KMS-11 (cell line): Measurements from ENCODE around the gene PPM1H.

Experiments used
- H2AFZ ChIP-seq: fragments of 200-600 bp; sonication (generic); 2 replicates; pipeline ENCODE4 v1.6.1; 2016; ENCODE audit warnings: antibody characterized with exemption, mixed run types, low read depth
- H3K27ac ChIP-seq: fragments of 200-600 bp; sonication (generic); 2 replicates; pipeline ENCODE4 v1.6.1; 2016; ENCODE audit warnings: mild to moderate bottlenecking, mixed run types
- H3K27me3 ChIP-seq: fragments of 200-600 bp; sonication (generic); 2 replicates; pipeline ENCODE4 v1.6.1; 2017; ENCODE audit warnings: mild to moderate bottlenecking, low read depth, mixed run types, moderate library complexity; ENCODE audit not compliant: insufficient read depth
- H3K36me3 ChIP-seq: fragments of 200-600 bp; sonication (generic); 2 replicates; pipeline ENCODE4 v1.6.1; 2017; ENCODE audit warnings: mild to moderate bottlenecking, mixed run types; ENCODE audit not compliant: insufficient read depth
- H3K4me1 ChIP-seq: fragments of 200-600 bp; sonication (generic); 2 replicates; pipeline ENCODE4 v1.6.1; 2016; ENCODE audit warnings: mild to moderate bottlenecking, low read depth, mixed run types; ENCODE audit not compliant: poor library complexity, severe bottlenecking
- H3K4me2 ChIP-seq: fragments of 200-600 bp; sonication (generic); 2 replicates; pipeline ENCODE4 v1.7.0; 2016; ENCODE audit warnings: mild to moderate bottlenecking, mixed run types
- H3K4me3 ChIP-seq: fragments of 200-600 bp; sonication (generic); IDR thresholded peaks from 2 replicates; pipeline ENCODE4 v1.6.1; 2017; ENCODE audit warnings: low read depth, low read length, mixed read lengths; ENCODE audit not compliant: insufficient read depth
- H3K79me2 ChIP-seq: fragments of 200-600 bp; sonication (generic); 2 replicates; pipeline ENCODE4 v1.6.1; 2016; ENCODE audit warnings: low read depth, mixed run types; ENCODE audit not compliant: insufficient read depth
- H3K9ac ChIP-seq: fragments of 200-600 bp; sonication (generic); 2 replicates; pipeline ENCODE4 v1.6.1; 2016; ENCODE audit warnings: mild to moderate bottlenecking, mixed run types
- H4K20me1 ChIP-seq: fragments of 200-600 bp; sonication (generic); 2 replicates; pipeline ENCODE4 v1.6.1; 2016; ENCODE audit warnings: mild to moderate bottlenecking, mixed run types; ENCODE audit not compliant: insufficient read depth
- TF ChIP-seq, protein P1 (sequence below): fragments of 200-600 bp; sonication (generic); conservative IDR thresholded peaks from 2 replicates; pipeline ENCODE4 v1.6.1; 2017; ENCODE audit warnings: low read depth, mild to moderate bottlenecking, antibody characterized with exemption, low read length, moderate library complexity, mixed read lengths

PPM1H gene

DNA sequence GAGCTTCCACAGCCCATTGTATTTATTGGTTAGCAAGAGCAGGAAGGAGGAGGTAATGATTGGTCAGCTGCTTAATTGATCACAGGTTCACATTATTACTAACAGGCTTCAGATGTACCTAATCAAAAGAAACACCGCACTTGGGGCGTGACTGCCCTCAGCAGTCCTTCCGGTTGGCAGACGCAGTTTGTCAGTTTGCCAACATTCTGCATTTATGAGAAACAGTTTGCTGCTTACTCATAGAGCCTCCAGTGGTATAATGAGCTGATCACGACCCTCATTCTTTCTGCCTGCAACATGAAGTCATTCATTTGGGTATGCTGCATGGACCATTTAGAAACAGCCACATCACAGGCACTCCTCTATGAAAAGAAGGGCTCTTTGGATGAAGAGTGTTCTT, 42.5 kb upstream of the PPM1H start:
- H2AFZ ChIP-seq, result no peak overlapping the region
- no peak overlapping the region for H3K9ac ChIP-seq
- no peak overlapping the region for H3K4me2 ChIP-seq
- H3K79me2 ChIP-seq, result no peaks in the 10 kb centered on the region
- no peak overlapping the region for H3K27ac ChIP-seq
- no peaks in the 10 kb centered on the region for H3K4me1 ChIP-seq
- no peaks in the 10 kb centered on the region for H4K20me1 ChIP-seq
- no peaks in the 10 kb centered on the region for H3K27me3 ChIP-seq
- H3K36me3 ChIP-seq, result no peaks in the 10 kb centered on the region
- TF ChIP-seq, protein P1, sequence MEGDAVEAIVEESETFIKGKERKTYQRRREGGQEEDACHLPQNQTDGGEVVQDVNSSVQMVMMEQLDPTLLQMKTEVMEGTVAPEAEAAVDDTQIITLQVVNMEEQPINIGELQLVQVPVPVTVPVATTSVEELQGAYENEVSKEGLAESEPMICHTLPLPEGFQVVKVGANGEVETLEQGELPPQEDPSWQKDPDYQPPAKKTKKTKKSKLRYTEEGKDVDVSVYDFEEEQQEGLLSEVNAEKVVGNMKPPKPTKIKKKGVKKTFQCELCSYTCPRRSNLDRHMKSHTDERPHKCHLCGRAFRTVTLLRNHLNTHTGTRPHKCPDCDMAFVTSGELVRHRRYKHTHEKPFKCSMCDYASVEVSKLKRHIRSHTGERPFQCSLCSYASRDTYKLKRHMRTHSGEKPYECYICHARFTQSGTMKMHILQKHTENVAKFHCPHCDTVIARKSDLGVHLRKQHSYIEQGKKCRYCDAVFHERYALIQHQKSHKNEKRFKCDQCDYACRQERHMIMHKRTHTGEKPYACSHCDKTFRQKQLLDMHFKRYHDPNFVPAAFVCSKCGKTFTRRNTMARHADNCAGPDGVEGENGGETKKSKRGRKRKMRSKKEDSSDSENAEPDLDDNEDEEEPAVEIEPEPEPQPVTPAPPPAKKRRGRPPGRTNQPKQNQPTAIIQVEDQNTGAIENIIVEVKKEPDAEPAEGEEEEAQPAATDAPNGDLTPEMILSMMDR, result no peak
- no peak overlapping the region for H3K4me3 ChIP-seq

DNA sequence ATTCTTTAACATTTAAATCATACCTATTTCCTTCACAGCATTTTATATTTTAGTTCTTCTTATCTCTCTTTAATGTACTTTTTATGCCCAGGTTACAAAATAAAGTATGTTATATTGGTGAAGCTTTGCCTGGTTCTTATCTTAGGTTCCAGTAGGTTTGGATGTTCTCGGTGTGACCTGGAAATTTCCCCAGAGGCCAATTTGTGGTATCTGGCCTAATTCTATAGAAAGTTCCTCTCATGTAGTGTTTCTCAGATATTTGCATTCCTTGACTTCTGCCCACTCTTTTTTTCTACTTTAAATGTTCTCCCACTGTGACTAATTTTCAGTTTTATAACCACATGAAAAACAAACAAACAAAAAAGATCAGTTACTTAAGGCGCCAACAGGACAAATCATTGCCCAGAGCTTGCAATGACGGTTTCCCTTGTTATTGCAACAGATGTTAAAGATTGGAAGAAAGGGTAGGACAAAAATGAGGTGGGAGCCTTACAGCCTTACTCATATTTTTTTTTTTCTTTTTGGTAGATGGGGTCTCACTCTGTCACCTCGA, 41.2 kb upstream of the PPM1H start:
- TF ChIP-seq, protein P1, result no peak
- Histone ChIP-seq H2AFZ (no peak overlapping the region), H3K4me3 (no peak overlapping the region), H3K27ac (no peak overlapping the region), H3K79me2 (no peaks in the 10 kb centered on the region), H3K36me3 (no peaks in the 10 kb centered on the region), H3K27me3 (no peaks in the 10 kb centered on the region), H4K20me1 (no peaks in the 10 kb centered on the region), H3K4me2 (no peak overlapping the region), H3K9ac (no peak overlapping the region), H3K4me1 (no peaks in the 10 kb centered on the region)

DNA sequence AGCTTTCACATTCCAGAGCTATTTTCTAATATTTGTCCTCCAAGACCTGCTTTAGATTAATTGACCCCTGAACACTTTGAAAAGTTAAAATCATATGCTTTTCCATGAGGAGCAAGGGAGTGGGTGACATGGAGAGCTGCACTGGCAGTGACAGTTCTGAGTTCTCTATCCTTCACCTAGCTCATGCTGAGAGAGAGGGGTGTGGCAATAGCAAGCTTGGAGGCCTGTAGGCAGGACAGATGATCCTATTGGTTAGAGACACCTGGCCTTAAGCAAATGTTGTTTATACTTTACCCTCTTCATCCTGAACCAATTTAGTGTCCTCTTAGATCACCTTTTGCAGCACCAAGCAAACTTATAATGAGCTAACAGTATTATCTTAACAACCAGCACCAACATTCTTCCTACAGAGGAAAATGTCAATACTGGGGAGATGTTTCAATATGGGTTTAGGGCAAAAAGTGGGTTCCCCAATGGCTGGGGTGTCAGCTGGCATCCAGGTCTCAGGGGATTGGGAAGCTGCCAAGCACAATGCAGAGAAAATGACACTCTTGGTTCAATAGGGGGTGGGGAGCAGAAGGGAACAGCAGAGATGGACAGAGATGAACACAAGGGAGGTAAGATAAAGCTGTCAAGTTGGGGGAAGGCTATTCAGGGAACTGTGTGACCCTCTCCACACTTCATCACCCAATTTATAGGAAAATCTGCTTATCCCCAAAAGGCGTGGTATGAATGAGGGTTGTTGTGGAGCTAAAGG, 37.0 kb upstream of the PPM1H start:
- Histone ChIP-seq H3K4me2 (no peak overlapping the region), H2AFZ (no peak overlapping the region), H3K36me3 (no peaks in the 10 kb centered on the region), H4K20me1 (no peaks in the 10 kb centered on the region), H3K4me3 (no peak overlapping the region), H3K4me1 (no peaks in the 10 kb centered on the region), H3K27me3 (no peaks in the 10 kb centered on the region), H3K9ac (no peak overlapping the region), H3K79me2 (no peaks in the 10 kb centered on the region), H3K27ac (no peak overlapping the region)
- TF ChIP-seq, protein P1, result no peak

DNA sequence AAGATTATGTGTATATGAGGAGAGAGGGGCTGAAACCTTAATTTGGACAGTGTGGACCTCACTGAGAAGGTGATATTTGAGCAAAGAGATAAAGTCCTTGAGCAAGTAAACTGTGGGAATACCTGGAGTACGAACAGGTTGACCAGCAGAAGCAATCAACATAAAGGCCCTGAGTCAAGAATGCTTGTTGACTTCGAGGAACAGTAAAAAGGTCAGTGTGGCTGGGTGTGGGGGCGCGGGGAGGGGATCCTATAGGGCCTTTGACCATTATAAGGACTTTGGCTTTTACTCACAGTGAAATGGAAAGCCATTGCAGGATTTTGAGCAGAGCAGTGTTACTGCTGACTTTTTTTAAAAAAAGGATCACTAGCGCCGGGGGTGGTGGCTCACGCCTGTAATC, 34.7 kb upstream of the PPM1H start:
- no peaks in the 10 kb centered on the region for H3K36me3 ChIP-seq
- no peaks in the 10 kb centered on the region for H4K20me1 ChIP-seq
- H3K4me1 ChIP-seq, result no peaks in the 10 kb centered on the region
- H3K9ac ChIP-seq, result no peak overlapping the region
- TF ChIP-seq, protein P1, result no peak
- H2AFZ ChIP-seq, result no peak overlapping the region
- H3K27me3 ChIP-seq, result no peaks in the 10 kb centered on the region
- no peak overlapping the region for H3K4me3 ChIP-seq
- H3K4me2 ChIP-seq, result no peak overlapping the region
- no peaks in the 10 kb centered on the region for H3K79me2 ChIP-seq
- H3K27ac ChIP-seq, result no peak overlapping the region
